ENCODE measurements around the gene C5. TPM values are rescaled to one million over a fixed set of nuclear protein-coding genes. Genes with fewer than 3 reads are reported as not detected.

C5 gene
- total RNA-seq, 2 donors from 2014 or later, result 1.5 to 1.6 TPM

DNA sequence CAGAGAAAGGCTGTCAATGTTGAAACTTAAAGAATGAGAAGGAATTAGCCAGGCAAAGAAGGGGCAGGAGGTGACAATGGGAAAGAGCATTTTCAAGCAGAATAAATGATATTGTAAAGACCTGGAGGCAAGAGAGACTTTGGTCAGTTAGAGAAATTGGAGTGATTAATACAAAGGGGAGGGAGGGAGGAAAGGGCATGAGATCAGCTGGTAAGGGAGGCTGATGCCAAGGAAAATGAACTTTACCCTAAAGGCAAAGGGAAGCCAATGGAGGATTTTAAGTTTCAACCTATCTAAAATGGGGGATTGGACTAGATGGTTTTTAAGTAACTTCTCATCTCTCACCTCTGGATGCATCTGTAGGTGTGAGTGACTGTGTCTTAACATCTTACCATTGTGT lies 23.3 kb downstream of the C5 start:
- no peaks in the 10 kb centered on the region for H3K36me3 ChIP-seq
- H3K27me3 ChIP-seq, result no peaks in the 10 kb centered on the region
- H3K4me1 ChIP-seq, result no peaks in the 10 kb centered on the region
- no peak for TF ChIP-seq CTCF (IDR thresholded peaks at IDR 0.05)
- H3K9ac ChIP-seq (ENCODE audit: low read depth in 2 of 2, low read length in 2 of 2), result no peak overlapping the region
- no peak overlapping the region for H3K27ac ChIP-seq
- no peaks in the 10 kb centered on the region for H3K9me3 ChIP-seq
- H3K4me3 ChIP-seq, result no peak overlapping the region
- intact Hi-C loops (cut with DNase I), result no loop called here
- DNase-seq, result no peak

DNA sequence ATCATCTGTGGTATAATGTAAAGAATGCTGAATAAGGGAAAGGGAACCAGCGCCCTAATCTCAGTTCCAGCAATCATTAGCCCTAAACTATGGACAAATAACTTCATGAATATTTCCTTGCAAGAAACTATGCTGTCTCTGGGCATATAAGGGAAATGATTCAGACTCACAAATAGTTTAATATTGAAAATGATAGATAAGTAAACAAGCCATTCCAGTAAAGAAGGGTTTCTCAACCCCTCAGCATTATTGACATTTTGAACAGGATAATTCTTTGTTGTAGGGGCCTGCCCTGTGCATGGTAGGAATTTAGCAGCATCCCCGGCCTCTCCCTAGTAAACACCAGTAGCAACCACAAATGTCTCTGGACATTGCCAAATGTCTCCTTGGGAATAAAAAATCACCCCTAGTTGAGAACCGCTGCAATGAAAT lies 23.8 kb downstream of the C5 start:
- DNase-seq, result no peak
- TF ChIP-seq CTCF (IDR thresholded peaks at IDR 0.05), result no peak
- Histone ChIP-seq H3K36me3 (no peaks in the 10 kb centered on the region), H3K27me3 (no peaks in the 10 kb centered on the region), H3K4me1 (no peaks in the 10 kb centered on the region), H3K9ac (ENCODE audit: low read depth in 2 of 2, low read length in 2 of 2) (no peak overlapping the region), H3K4me3 (no peak overlapping the region), H3K9me3 (no peaks in the 10 kb centered on the region), H3K27ac (no peak overlapping the region)
- intact Hi-C loops (cut with DNase I), result no loop called here

DNA sequence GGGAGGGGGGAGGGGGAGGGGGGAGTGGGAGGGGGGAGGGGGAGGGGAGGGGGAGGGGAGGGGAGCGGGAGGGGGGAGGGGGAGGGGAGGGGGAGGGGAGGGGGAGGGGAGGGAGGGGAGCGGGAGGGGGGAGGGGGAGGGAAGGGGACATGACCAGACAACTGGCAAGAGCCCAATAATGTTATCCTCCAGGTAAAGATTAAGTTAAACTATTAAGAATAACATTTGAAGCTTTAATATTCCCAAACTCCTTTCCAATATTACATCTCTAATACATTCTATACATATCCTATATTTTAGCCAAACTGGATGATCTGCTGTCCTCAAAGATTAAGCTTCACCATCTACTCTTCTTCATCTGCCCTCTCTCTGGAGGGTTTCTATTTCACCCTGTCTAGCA lies 25.8 kb downstream of the C5 start:
- H3K4me3 ChIP-seq, result no peak overlapping the region
- H3K27me3 ChIP-seq, result no peaks in the 10 kb centered on the region
- H3K9ac ChIP-seq (ENCODE audit: low read depth in 2 of 2, low read length in 2 of 2), result no peak overlapping the region
- no peaks in the 10 kb centered on the region for H3K4me1 ChIP-seq
- no peak for TF ChIP-seq CTCF (IDR thresholded peaks at IDR 0.05)
- no peak for DNase-seq
- no peak overlapping the region for H3K27ac ChIP-seq
- no peaks in the 10 kb centered on the region for H3K9me3 ChIP-seq
- no peaks in the 10 kb centered on the region for H3K36me3 ChIP-seq
- intact Hi-C loops (cut with DNase I), result no loop called here

DNA sequence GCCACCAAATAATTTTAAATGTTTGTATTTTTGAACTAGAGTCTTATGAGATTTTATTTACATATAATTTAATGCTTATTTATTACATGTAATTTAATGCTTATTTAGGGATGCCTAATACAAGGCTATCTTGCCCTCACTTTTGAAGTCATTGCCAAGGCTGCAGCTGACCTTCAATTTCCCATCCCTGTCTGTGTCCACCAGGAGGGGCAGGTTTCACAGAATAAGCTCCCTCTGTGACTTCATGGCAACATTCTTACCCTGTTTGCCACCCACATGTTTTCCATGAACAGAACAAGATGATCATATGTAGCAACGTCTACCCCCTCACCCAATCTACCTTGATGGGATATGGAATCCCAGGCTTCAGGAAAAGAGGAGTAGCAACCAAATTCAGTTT lies 27.0 kb downstream of the C5 start:
- Histone ChIP-seq H3K9ac (ENCODE audit: low read depth in 2 of 2, low read length in 2 of 2) (no peak overlapping the region), H3K4me3 (no peak overlapping the region), H3K27ac (no peak overlapping the region), H3K36me3 (no peaks in the 10 kb centered on the region), H3K9me3 (no peaks in the 10 kb centered on the region), H3K27me3 (no peaks in the 10 kb centered on the region), H3K4me1 (no peaks in the 10 kb centered on the region)
- no peak for TF ChIP-seq CTCF (IDR thresholded peaks at IDR 0.05)
- intact Hi-C loops (cut with DNase I), result no loop called here
- DNase-seq, result no peak

GRCh38 chr9:121021301-121021700 lies 28.8 kb downstream of the C5 start:
- TF ChIP-seq CTCF (IDR thresholded peaks at IDR 0.05), result no peak
- intact Hi-C loops (cut with DNase I), result no loop called here
- no peak for DNase-seq
- Histone ChIP-seq H3K4me3 (no peak overlapping the region), H3K9ac (ENCODE audit: low read depth in 2 of 2, low read length in 2 of 2) (no peak overlapping the region), H3K9me3 (no peaks in the 10 kb centered on the region), H3K4me1 (no peaks in the 10 kb centered on the region), H3K36me3 (no peaks in the 10 kb centered on the region), H3K27ac (no peak overlapping the region), H3K27me3 (no peaks in the 10 kb centered on the region)

- Histone ChIP-seq H3K27ac (no peak overlapping the region), H3K4me1 (no peaks in the 10 kb centered on the region), H3K9me3 (no peaks in the 10 kb centered on the region), H3K9ac (ENCODE audit: low read depth in 2 of 2, low read length in 2 of 2) (no peak overlapping the region), H3K4me3 (no peak overlapping the region), H3K36me3 (no peaks in the 10 kb centered on the region), H3K27me3 (no peaks in the 10 kb centered on the region)
- TF ChIP-seq CTCF (IDR thresholded peaks at IDR 0.05), result no peak
- intact Hi-C loops (cut with DNase I), result no loop called here
- no peak for DNase-seq
These were observed 30.8 kb downstream of the C5 start for GRCh38 chr9:121019273-121019672.
